ENCODE results near the gene PXMP4.

DNA sequence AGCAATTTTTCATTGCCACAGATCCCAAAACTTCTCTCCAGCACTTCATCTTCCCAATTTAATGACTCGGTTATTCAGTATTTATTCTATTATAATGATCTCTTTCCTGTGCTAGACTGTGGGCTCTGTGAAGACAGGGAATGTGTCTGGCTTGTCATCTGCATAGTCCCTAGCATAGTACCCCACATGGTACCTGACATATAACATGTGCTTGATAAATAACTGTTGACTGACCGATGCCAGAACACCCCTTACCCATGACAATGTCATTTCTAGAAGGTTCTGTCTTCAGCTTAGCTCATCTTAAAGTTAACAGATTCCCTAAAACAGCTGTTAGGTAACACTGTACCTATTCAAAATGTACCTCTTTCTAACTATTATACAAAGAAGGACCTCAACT is 3.6 kb downstream of the PXMP4 start:
- TF ChIP-seq, protein P1, sequence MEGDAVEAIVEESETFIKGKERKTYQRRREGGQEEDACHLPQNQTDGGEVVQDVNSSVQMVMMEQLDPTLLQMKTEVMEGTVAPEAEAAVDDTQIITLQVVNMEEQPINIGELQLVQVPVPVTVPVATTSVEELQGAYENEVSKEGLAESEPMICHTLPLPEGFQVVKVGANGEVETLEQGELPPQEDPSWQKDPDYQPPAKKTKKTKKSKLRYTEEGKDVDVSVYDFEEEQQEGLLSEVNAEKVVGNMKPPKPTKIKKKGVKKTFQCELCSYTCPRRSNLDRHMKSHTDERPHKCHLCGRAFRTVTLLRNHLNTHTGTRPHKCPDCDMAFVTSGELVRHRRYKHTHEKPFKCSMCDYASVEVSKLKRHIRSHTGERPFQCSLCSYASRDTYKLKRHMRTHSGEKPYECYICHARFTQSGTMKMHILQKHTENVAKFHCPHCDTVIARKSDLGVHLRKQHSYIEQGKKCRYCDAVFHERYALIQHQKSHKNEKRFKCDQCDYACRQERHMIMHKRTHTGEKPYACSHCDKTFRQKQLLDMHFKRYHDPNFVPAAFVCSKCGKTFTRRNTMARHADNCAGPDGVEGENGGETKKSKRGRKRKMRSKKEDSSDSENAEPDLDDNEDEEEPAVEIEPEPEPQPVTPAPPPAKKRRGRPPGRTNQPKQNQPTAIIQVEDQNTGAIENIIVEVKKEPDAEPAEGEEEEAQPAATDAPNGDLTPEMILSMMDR (optimal IDR thresholded peaks at IDR 0.05 in 1 of 3, IDR thresholded peaks at IDR 0.05 in 1 of 3, conservative IDR thresholded peaks at IDR 0.05 in 1 of 3; ENCODE audit: extremely low read depth in 1 of 3, insufficient read depth in 2 of 3, low read length in 3 of 3): no peak
- no peak for TF ChIP-seq EZH2 (IDR thresholded peaks at IDR 0.05; ENCODE audit: low read length)
